Hematopoietic multipotent progenitor cell treated with erythropoietin and hydrocortisone succinate and interleukin-3 and kit ligand, for 6 days (in vitro differentiated cells): ENCODE results near the gene SIX5.
"Not testable (repeated sequence)": the region's sequence is repeated elsewhere in the genome, so short reads cannot be mapped to it uniquely, and the experiment has no call there.

Experiments
- DNase-seq: peaks from one replicate; pipeline ENCODE4 v3.0.0-alpha.2; 2015

Gene SIX5

GRCh38 chr19:45753548-45753947 lies 15.5 kb downstream of the SIX5 start:
- no peak for DNase-seq

GRCh38 chr19:45752639-45753038 lies 16.4 kb downstream of the SIX5 start:
- no peak for DNase-seq

GRCh38 chr19:45751483-45751882 lies 17.6 kb downstream of the SIX5 start:
- not testable (repeated sequence) for DNase-seq

GRCh38 chr19:45747513-45747912 lies 21.5 kb downstream of the SIX5 start:
- DNase-seq: no peak

- no peak for DNase-seq
Measured at GRCh38 chr19:45746866-45747265, 22.2 kb downstream of the SIX5 start.

GRCh38 chr19:45745606-45746005 lies 23.4 kb downstream of the SIX5 start:
- no peak for DNase-seq

- no peak for DNase-seq
Measured at GRCh38 chr19:45742969-45743368, 26.1 kb downstream of the SIX5 start.

- peak; percentile 62 for DNase-seq
Measured at GRCh38 chr19:45739498-45740439, 29.3 kb downstream of the SIX5 start.

GRCh38 chr19:45733160-45733810 lies 35.8 kb downstream of the SIX5 start, which contains the start of gene MEIOSIN:
TSS of gene MEIOSIN (plus strand) at chr19:45733439. CDS start at chr19:45735377, 1,938 bp downstream.
- DNase-seq: no peak

- DNase-seq: peak; percentile 98
Measured at GRCh38 chr19:45730368-45731288, 38.4 kb downstream of the SIX5 start, which contains the start of gene FBXO46. TSS of gene FBXO46 (minus strand) at chr19:45730896. CDS start at chr19:45713495, 17,401 bp downstream.

GRCh38 chr19:45729800-45730290 lies 39.2 kb downstream of the SIX5 start:
- peak; percentile 28 for DNase-seq

GRCh38 chr19:45728683-45729082 lies 40.4 kb downstream of the SIX5 start:
- not testable (repeated sequence) for DNase-seq

GRCh38 chr19:45720065-45720464 lies 49.0 kb downstream of the SIX5 start:
- DNase-seq: not testable (repeated sequence)

GRCh38 chr19:45717983-45718650 lies 50.9 kb downstream of the SIX5 start:
- DNase-seq: no peak

GRCh38 chr19:45717131-45717982 lies 51.7 kb downstream of the SIX5 start:
- peak; percentile 99 for DNase-seq

GRCh38 chr19:45716359-45717130 lies 52.5 kb downstream of the SIX5 start:
- DNase-seq: peak; percentile 32

GRCh38 chr19:45715139-45715538 lies 53.9 kb downstream of the SIX5 start:
- DNase-seq: no peak
